Breast epithelium (tissue), 4 donors: ENCODE results near the gene STK17A. TPM values are rescaled to one million over a fixed set of nuclear protein-coding genes. Genes with fewer than 3 reads are reported as not detected.

Experiments
- DNase-seq, 2 donors: peaks; one replicate each; pipeline ENCODE4 v3.0.0-alpha.2; 2019; ENCODE audit warnings: low spot score in 2 of 2
- H3K27ac ChIP-seq, 2 donors: fragments of 200-600 bp; sonication (generic) in 1 of 2; one replicate each; pipeline ENCODE4 v1.5.1; 2016 to 2019; ENCODE audit warnings: mild to moderate bottlenecking in 1 of 2
- H3K27me3 ChIP-seq, 2 donors: fragments of 200-600 bp; sonication (generic) in 1 of 2; one replicate each; pipeline versions ENCODE4 v1.5.1 to v1.6.0; 2017 to 2019; ENCODE audit warnings: control low read depth in 1 of 2, mild to moderate bottlenecking in 1 of 2
- H3K36me3 ChIP-seq: fragments of 200-600 bp; one replicate; pipeline ENCODE4 v1.5.1; 2019
- H3K4me1 ChIP-seq, 2 donors: fragments of 200-600 bp; sonication (generic); one replicate each; pipeline ENCODE4 v1.5.1; 2016 to 2019; ENCODE audit warnings: control low read depth in 1 of 2
- H3K4me3 ChIP-seq, 3 donors: fragments of 200-600 bp; sonication (generic); 1 replicate in 2 of 3; 2 replicates in 1 of 3; pipeline ENCODE4 v1.5.1; 2016 to 2019; ENCODE audit warnings: mild to moderate bottlenecking in 3 of 3, moderate library complexity in 2 of 3
- H3K9me3 ChIP-seq, 2 donors: fragments of 200-600 bp; sonication (generic) in 1 of 2; one replicate each; pipeline ENCODE4 v1.5.1; 2016 to 2019; ENCODE audit warnings: control low read depth in 1 of 2
- POLR2A ChIP-seq: fragments of 450-650 bp; IDR thresholded peaks from one replicate; pipeline ENCODE4 v1.6.1; 2016; ENCODE audit warnings: antibody characterized with exemption, mild to moderate bottlenecking, moderate library complexity
- POLR2AphosphoS5 ChIP-seq, 3 donors: sonication (generic); formaldehyde crosslinking; IDR thresholded peaks; one replicate each; pipeline ENCODE4 v1.6.1; 2017; ENCODE audit warnings: antibody characterized with exemption in 3 of 3
- intact Hi-C: fragments of 100-400 bp; cut with DNase I; formaldehyde crosslinking; loops from one replicate; pipeline ENCODE4 v1.15.1; 2023; ENCODE audit warnings: low total_unique reads
- total RNA-seq, 3 donors: library from RNA; depleted of rRNA; stranded (reverse); fragments of >200 nt; gene quantifications; one replicate each; pipeline ENCODE4 v1.1.0, GENCODE V29; 2016
- TF ChIP-seq, protein P1 (sequence below), 3 donors: fragments of 450-650 bp; IDR thresholded peaks; one replicate each; pipeline ENCODE4 v1.5.1; 2016 to 2017; ENCODE audit warnings: antibody characterized with exemption in 3 of 3, mild to moderate bottlenecking in 3 of 3, moderate library complexity in 3 of 3

STK17A gene
- total RNA-seq, 3 donors from 2014 or later = 13.3 to 24.3 (median 24.1) TPM

DNA sequence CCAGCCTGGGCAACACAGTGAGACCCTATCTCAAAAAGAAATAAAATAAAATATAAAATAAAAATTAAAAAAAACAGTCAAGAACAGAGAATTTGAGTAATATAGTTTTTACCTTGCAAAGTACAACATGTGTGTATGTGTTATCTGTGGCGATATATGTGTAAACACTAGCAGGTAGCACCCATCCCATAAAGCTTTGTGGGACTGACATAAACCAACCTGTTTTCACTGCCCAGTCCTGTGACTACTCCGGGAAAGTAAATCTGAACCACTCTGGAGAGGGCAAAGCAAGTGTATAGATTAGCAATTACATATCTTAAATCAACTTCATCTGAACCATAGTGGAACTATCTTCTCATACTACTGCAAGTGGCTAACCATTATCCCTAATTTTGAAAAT lies 74.1 kb downstream of the STK17A start:
- no peak for TF ChIP-seq POLR2AphosphoS5 (IDR thresholded peaks at IDR 0.05)
- TF ChIP-seq POLR2A = no peak
- TF ChIP-seq, protein P1, sequence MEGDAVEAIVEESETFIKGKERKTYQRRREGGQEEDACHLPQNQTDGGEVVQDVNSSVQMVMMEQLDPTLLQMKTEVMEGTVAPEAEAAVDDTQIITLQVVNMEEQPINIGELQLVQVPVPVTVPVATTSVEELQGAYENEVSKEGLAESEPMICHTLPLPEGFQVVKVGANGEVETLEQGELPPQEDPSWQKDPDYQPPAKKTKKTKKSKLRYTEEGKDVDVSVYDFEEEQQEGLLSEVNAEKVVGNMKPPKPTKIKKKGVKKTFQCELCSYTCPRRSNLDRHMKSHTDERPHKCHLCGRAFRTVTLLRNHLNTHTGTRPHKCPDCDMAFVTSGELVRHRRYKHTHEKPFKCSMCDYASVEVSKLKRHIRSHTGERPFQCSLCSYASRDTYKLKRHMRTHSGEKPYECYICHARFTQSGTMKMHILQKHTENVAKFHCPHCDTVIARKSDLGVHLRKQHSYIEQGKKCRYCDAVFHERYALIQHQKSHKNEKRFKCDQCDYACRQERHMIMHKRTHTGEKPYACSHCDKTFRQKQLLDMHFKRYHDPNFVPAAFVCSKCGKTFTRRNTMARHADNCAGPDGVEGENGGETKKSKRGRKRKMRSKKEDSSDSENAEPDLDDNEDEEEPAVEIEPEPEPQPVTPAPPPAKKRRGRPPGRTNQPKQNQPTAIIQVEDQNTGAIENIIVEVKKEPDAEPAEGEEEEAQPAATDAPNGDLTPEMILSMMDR (IDR thresholded peaks at IDR 0.05) = no peak
- Histone ChIP-seq H3K36me3 (no peaks in the 10 kb centered on the region), H3K27ac (no peak overlapping the region), H3K4me1 (no peaks in the 10 kb centered on the region), H3K4me3 (no peak overlapping the region), H3K9me3 (no peaks in the 10 kb centered on the region), H3K27me3 (no peaks in the 10 kb centered on the region)
- no peak for DNase-seq
- intact Hi-C loops = no loop called here

DNA sequence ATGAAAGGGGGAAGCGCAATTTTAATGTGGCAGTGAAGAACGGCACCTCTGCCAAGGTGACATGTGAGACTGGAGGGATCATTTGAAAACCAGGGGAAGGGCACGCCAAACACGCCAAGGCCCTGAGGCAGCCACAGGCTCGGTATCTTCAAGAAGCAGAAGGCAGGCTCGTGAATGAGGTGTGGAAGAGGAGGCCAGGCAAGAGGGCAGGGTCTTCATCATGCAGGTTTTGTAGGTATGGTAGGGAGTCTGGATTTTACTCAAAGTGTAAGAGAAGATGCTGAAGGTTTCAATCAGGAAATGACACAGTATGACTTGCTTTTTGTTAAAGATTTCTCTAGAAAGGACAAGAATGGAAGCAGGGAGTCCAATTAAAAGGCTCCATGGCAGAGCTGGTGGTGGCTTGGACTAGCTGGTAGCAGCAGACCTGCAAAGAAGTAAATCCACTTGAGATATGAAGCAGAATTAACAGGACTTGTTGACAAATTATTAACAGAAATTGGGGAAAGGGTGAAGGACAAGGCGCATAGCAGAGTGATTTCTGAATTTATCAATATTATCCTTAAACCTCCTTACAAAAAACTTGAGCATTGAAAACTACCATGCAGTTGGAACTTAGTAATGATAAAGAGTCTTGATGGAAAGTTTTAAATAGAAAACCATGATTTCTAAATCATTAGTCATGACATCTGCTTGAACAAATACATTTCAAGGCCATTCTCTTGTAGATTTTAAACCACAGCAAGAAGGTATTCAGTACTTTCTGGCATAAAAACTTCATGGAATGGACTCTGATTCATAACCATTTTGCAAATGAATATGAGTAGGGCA lies 76.0 kb downstream of the STK17A start:
- H3K27ac ChIP-seq = no peak overlapping the region
- intact Hi-C loops = no loop called here

DNA sequence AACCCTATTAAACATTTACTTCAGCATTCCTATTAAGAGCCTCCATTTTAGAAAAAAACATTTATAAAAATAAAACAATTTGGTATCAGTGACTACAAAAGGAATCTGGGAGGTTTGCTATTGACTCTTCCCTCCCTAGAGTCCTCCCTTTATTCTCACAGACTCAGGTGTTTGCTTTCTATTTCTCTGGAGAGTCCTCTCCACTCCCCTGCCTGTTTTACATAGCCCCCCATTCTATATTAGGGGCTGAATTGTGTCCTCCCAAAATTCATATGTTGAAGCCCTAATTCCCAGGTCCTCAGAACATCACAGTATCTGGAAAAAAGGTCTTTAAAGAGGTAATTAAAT lies 76.6 kb downstream of the STK17A start:
- H3K27ac ChIP-seq = no peak overlapping the region
- TF ChIP-seq POLR2AphosphoS5 (IDR thresholded peaks at IDR 0.05) (no peak), POLR2A (no peak)
- TF ChIP-seq, protein P1 (IDR thresholded peaks at IDR 0.05) = no peak

More for the DNA sequence above, 76.0 kb downstream of the STK17A start:
- Histone ChIP-seq H3K4me1 (no peaks in the 10 kb centered on the region), H3K27me3 (no peaks in the 10 kb centered on the region), H3K9me3 (no peaks in the 10 kb centered on the region), H3K4me3 (no peak overlapping the region), H3K36me3 (no peaks in the 10 kb centered on the region)
- DNase-seq = no peak
- TF ChIP-seq POLR2A (no peak), POLR2AphosphoS5 (IDR thresholded peaks at IDR 0.05) (no peak)
- TF ChIP-seq, protein P1 (IDR thresholded peaks at IDR 0.05) = no peak

DNA sequence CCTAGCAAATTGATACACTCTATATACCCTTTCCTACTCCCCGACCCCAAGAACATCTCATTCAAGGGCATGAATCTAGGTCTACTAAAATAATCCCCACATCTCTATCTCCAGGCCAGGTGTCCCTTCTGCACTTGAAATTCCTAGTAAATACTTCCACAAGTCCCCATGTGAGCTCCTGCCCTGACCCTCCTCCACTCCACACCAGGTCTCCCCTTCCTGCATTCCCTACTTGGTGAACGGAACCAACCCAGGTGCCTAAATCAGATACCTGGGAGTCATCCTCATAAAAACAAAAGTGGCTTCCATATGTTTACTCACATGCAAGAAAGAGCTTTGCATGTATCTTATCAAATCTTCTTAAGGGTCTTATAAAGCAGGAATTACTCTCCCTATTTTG lies 77.2 kb downstream of the STK17A start:
- intact Hi-C loops = no loop called here
- H3K4me3 ChIP-seq = no peak overlapping the region
- DNase-seq = no peak
- no peak for TF ChIP-seq POLR2AphosphoS5 (IDR thresholded peaks at IDR 0.05)
- H3K27me3 ChIP-seq = no peaks in the 10 kb centered on the region
- H3K36me3 ChIP-seq = no peaks in the 10 kb centered on the region
- H3K27ac ChIP-seq = no peak overlapping the region
- no peaks in the 10 kb centered on the region for H3K4me1 ChIP-seq
- H3K9me3 ChIP-seq = no peaks in the 10 kb centered on the region

More for the DNA sequence above, 76.6 kb downstream of the STK17A start:
- H3K4me1 ChIP-seq = no peaks in the 10 kb centered on the region
- no peak for DNase-seq
- no peaks in the 10 kb centered on the region for H3K27me3 ChIP-seq
- no peaks in the 10 kb centered on the region for H3K36me3 ChIP-seq
- intact Hi-C loops = no loop called here
- H3K4me3 ChIP-seq = no peak overlapping the region
- H3K9me3 ChIP-seq = no peaks in the 10 kb centered on the region

DNA sequence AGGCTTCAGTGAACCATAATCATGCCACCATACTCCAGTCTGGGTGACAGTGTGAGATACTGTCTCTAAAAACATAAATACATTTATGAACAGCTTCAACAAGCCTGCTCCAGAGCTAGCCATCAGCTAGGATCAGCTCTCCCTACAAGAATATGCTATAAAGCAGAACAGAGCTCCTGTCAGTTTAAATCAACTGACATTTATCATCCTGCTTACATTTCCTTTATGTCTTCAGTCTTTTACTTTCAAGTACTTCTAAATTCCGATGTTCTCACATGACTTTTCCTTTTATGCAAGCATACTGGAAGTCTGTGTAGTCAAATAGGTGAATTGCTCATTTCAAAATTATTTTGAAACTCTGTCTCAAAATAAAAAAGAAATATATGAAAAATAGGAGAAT lies 81.8 kb downstream of the STK17A start:
- Histone ChIP-seq H3K4me3 (no peak overlapping the region), H3K27ac (no peak overlapping the region), H3K27me3 (no peaks in the 10 kb centered on the region), H3K4me1 (no peaks in the 10 kb centered on the region), H3K36me3 (no peaks in the 10 kb centered on the region), H3K9me3 (no peaks in the 10 kb centered on the region)
- DNase-seq = no peak
- intact Hi-C loops = no loop called here
- no peak for TF ChIP-seq POLR2A
- TF ChIP-seq POLR2AphosphoS5 (IDR thresholded peaks at IDR 0.05) = no peak
- TF ChIP-seq, protein P1 (IDR thresholded peaks at IDR 0.05) = no peak
